ENCODE data around the gene IL10RB. TPM values are rescaled to one million over a fixed set of nuclear protein-coding genes. Genes with fewer than 3 reads are reported as not detected.

The IL10RB gene
- total and polyA plus RNA-seq, 4 donors = 26.7 to 89.1 (median 42.9) TPM

DNA sequence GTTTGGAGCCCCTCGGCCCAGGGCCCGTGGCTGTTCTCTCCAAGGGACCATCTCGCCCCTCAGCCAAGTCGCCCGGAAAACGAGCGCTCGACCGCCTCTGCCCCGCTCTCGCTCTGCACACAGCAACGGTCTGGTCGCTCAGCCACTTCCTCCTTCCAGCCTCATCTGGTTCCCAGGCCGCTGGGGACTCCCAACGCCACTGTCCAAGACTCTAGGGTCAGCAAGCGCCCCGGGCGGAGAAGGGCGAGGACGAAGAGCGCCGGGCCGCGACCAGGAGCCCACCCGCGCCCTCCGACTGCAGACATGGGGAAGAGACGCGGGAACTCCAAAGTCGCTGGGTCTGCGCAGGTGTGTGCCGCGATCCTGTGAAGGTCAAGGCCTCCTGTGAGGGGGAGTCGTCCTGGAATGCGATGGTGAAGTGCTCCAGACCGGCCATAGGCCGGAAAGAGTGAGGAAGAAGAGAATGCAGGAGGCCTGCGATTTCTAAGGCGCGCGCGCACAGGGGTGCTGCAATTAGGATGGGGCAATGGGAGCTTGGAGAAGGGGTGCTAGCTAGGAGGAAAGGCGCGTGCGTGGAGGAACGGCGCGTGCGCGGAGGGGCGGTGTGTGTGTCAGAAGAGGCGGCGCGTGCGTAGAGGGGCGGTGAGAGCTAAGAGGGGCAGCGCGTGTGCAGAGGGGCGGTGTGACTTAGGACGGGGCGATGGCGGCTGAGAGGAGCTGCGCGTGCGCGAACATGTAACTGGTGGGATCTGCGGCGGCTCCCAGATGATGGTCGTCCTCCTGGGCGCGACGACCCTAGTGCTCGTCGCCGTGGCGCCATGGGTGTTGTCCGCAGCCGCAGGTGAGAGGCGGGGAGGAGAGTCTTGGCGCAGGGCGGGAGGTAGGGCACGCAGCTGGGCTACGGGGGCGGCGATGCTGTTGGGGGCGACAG is 58.4 kb downstream of the IL10RB start, which contains the start of gene IFNAR1:
IFNAR1 (plus strand) TSS at position 680 of the 931 bp plus-strand sequence; CDS start at position 766, 86 bp downstream.
- no peaks in the 10 kb centered on the region for H3K27me3 ChIP-seq (ENCODE audit: control insufficient read depth in 3 of 3, insufficient read depth in 3 of 3, low read length in 2 of 3)
- peak within 1 kb of the TSS; percentile 90 for H3K4me3 ChIP-seq
- peak; percentile 99 to 100 (median 99) for DNase-seq
- H3K9me3 ChIP-seq (ENCODE audit: control insufficient read depth in 4 of 4, insufficient read depth in 3 of 4, low read length in 3 of 4) = peaks cover 0 to 4% (median 0%) of the 10 kb centered on the region in 4 donors
- WGBS, 2 donors = 0 to 1% methylated on average over 81 to 86 of the region's 86 CpGs
- TF ChIP-seq, protein P1, sequence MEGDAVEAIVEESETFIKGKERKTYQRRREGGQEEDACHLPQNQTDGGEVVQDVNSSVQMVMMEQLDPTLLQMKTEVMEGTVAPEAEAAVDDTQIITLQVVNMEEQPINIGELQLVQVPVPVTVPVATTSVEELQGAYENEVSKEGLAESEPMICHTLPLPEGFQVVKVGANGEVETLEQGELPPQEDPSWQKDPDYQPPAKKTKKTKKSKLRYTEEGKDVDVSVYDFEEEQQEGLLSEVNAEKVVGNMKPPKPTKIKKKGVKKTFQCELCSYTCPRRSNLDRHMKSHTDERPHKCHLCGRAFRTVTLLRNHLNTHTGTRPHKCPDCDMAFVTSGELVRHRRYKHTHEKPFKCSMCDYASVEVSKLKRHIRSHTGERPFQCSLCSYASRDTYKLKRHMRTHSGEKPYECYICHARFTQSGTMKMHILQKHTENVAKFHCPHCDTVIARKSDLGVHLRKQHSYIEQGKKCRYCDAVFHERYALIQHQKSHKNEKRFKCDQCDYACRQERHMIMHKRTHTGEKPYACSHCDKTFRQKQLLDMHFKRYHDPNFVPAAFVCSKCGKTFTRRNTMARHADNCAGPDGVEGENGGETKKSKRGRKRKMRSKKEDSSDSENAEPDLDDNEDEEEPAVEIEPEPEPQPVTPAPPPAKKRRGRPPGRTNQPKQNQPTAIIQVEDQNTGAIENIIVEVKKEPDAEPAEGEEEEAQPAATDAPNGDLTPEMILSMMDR (IDR thresholded peaks at IDR 0.05; ENCODE audit: control extremely low read depth, extremely low read depth) = no peak
- peak within 1 kb of the TSS; percentile 92 to 95 for H3K9ac ChIP-seq (ENCODE audit: insufficient read depth in 1 of 2, low read length in 2 of 2)
- H3K4me1 ChIP-seq (ENCODE audit: control insufficient read depth in 5 of 5, insufficient read depth in 5 of 5, low read length in 5 of 5) = peaks cover 0 to 11% (median 5%) of the 10 kb centered on the region in 5 donors
- peak; percentile 97 for ATAC-seq (ENCODE audit: insufficient read depth, low FRiP score)
- no peaks in the 10 kb centered on the region for H3K36me3 ChIP-seq (ENCODE audit: control insufficient read depth in 4 of 4, insufficient read depth in 4 of 4, low read length in 4 of 4)
- H3K27ac ChIP-seq (ENCODE audit: low read depth in 1 of 2, low read length in 1 of 2) = peak within 1 kb of the TSS; percentile 96 to 99

DNA sequence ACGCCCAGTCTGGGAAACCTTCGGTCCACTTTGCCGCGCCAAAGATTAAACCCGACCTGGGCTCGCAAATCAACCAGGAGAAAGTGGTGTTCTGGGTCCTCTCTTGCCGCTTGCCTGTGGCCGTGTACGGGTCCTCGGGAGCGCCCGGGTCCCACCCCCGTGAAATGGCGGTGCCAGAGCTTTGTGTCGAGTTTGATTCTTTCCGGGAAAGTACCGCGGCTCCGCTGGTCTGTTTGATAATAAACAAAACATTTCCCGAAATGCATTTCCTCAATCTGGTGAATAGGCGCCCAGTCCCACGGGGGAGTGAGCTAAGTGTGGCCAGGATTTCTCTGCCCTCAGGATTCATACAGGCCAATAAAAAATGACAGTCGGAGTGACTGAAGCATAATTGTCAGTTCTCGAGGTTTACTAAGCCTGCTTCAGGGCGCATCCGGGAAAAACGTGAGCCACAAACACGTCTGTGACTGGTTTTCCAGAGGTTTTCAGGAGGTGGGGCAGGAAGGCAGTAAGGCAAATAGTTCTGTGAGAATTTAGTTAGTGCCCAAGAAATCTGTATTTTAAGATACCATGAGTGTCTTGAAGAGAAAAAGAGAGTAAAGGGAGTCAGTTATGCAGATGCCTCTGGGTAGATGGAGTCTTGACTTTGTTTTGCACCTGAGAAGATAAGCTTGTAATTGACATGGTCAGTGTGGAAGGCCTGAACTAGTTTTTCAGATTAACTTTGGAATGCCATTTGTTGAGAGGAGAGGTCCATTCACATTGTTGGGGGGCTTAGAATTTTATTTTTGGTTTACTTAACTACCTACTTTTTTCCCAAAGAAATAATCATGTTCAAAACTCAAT is 59.3 kb downstream of the IL10RB start:
- peaks cover 0 to 4% (median 0%) of the 10 kb centered on the region in 4 donors for H3K9me3 ChIP-seq (ENCODE audit: control insufficient read depth in 4 of 4, insufficient read depth in 3 of 4, low read length in 3 of 4)
- peak; percentile 81 to 89 (median 85) for DNase-seq
- WGBS, 2 donors = 0% methylated on average over 28 of the region's 28 CpGs
- H3K4me1 ChIP-seq (ENCODE audit: control insufficient read depth in 5 of 5, insufficient read depth in 5 of 5, low read length in 5 of 5) = peaks cover 0 to 18% (median 7%) of the 10 kb centered on the region in 5 donors
- H3K27ac ChIP-seq (ENCODE audit: low read depth in 1 of 2, low read length in 1 of 2) = peak overlapping the region; percentile 95 to 99
- H3K27me3 ChIP-seq (ENCODE audit: control insufficient read depth in 3 of 3, insufficient read depth in 3 of 3, low read length in 2 of 3) = no peaks in the 10 kb centered on the region
- H3K36me3 ChIP-seq (ENCODE audit: control insufficient read depth in 4 of 4, insufficient read depth in 4 of 4, low read length in 4 of 4) = peaks cover 0 to 3% (median 1%) of the 10 kb centered on the region in 4 donors
- peak; percentile 64 for ATAC-seq (ENCODE audit: insufficient read depth, low FRiP score)
- TF ChIP-seq, protein P1 (IDR thresholded peaks at IDR 0.05; ENCODE audit: control extremely low read depth, extremely low read depth) = no peak
- H3K4me3 ChIP-seq = peak overlapping the region; percentile 90
- H3K9ac ChIP-seq (ENCODE audit: insufficient read depth in 1 of 2, low read length in 2 of 2) = peak overlapping the region; percentile 92 to 95

DNA sequence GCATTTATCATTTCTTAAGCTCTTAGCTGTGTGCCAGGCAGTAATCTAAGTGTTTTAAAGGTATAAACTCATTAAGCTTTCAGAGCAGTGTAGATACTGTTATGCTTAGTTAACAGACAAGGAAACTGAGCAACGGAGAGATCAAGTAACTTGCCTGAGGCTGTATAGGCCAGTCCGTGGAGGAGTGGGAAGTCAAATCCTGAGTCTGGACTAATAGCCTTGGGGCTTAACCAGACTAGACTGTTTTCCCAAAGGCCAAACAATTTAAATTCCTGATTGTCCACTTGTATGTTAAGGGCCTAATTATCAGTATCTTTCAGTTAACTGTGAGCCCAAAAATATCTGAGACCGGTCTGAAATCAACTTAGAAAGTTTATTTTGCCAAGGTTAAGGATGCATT is 61.2 kb downstream of the IL10RB start:
- no peaks in the 10 kb centered on the region for H3K27me3 ChIP-seq (ENCODE audit: control insufficient read depth in 3 of 3, insufficient read depth in 3 of 3, low read length in 2 of 3)
- no peak overlapping the region for H3K9ac ChIP-seq (ENCODE audit: insufficient read depth in 1 of 2, low read length in 2 of 2)
- H3K36me3 ChIP-seq (ENCODE audit: control insufficient read depth in 4 of 4, insufficient read depth in 4 of 4, low read length in 4 of 4) = peaks cover 0 to 21% (median 7%) of the 10 kb centered on the region in 4 donors
- ATAC-seq (ENCODE audit: insufficient read depth, low FRiP score) (no peak), DNase-seq (no peak)
- peaks cover 0 to 11% (median 1%) of the 10 kb centered on the region in 4 donors for H3K9me3 ChIP-seq (ENCODE audit: control insufficient read depth in 4 of 4, insufficient read depth in 3 of 4, low read length in 3 of 4)
- TF ChIP-seq, protein P1 (IDR thresholded peaks at IDR 0.05; ENCODE audit: control extremely low read depth, extremely low read depth) = no peak
- no peak overlapping the region for H3K27ac ChIP-seq (ENCODE audit: low read depth in 1 of 2, low read length in 1 of 2)
- WGBS, 2 donors = 75 to 91% methylated on average over 3 of the region's 3 CpGs
- H3K4me1 ChIP-seq (ENCODE audit: control insufficient read depth in 5 of 5, insufficient read depth in 5 of 5, low read length in 5 of 5) = peaks cover 0 to 20% (median 7%) of the 10 kb centered on the region in 5 donors
- H3K4me3 ChIP-seq = no peak overlapping the region
